ENCODE data around the gene HFE. TPM values are rescaled to one million over a fixed set of nuclear protein-coding genes. Genes with fewer than 3 reads are reported as not detected.
"Not testable (repeated sequence)": the region's sequence is repeated elsewhere in the genome, so short reads cannot be mapped to it uniquely, and the experiment has no call there.

The HFE gene
- total RNA-seq, 1 donor from 2014 or later = 11.8 TPM

- DNase-seq (ENCODE audit: low spot score) = no peak
Measured at GRCh38 chr6:26059941-26060340, 27.3 kb upstream of the HFE start.

- peak; percentile 26 for DNase-seq (ENCODE audit: low spot score)
Measured at GRCh38 chr6:26064619-26065257, 22.5 kb upstream of the HFE start.

- peak; percentile 81 for DNase-seq (ENCODE audit: low spot score)
Measured at GRCh38 chr6:26065952-26066380, 21.3 kb upstream of the HFE start.

GRCh38 chr6:26067367-26067766, 19.9 kb upstream of the HFE start:
- DNase-seq (ENCODE audit: low spot score) = peak; percentile 50

GRCh38 chr6:26068036-26068435, 19.2 kb upstream of the HFE start:
- no peak for DNase-seq (ENCODE audit: low spot score)

GRCh38 chr6:26071135-26071534, 16.1 kb upstream of the HFE start:
- DNase-seq (ENCODE audit: low spot score) = no peak

- DNase-seq (ENCODE audit: low spot score) = no peak
Measured at GRCh38 chr6:26075063-26075717, 12.0 kb upstream of the HFE start.

GRCh38 chr6:26078066-26078465, 9.2 kb upstream of the HFE start:
- DNase-seq (ENCODE audit: low spot score) = not testable (repeated sequence)

GRCh38 chr6:26081096-26081495, 6.1 kb upstream of the HFE start:
- not testable (repeated sequence) for DNase-seq (ENCODE audit: low spot score)

- no peak for DNase-seq (ENCODE audit: low spot score)
Measured at GRCh38 chr6:26086211-26086610, 1.0 kb upstream of the HFE start.

GRCh38 chr6:26088344-26088743, 1.1 kb downstream of the HFE start:
- DNase-seq (ENCODE audit: low spot score) = no peak

- DNase-seq (ENCODE audit: low spot score) = no peak
Measured at GRCh38 chr6:26089272-26089671, 2.0 kb downstream of the HFE start.

- no peak for DNase-seq (ENCODE audit: low spot score)
Measured at GRCh38 chr6:26092443-26092842, 5.2 kb downstream of the HFE start.

GRCh38 chr6:26094036-26094435, 6.8 kb downstream of the HFE start:
- DNase-seq (ENCODE audit: low spot score) = no peak

- peak; percentile 72 for DNase-seq (ENCODE audit: low spot score)
Measured at GRCh38 chr6:26097268-26097875, 10.1 kb downstream of the HFE start.

GRCh38 chr6:26103141-26103769, 16.0 kb downstream of the HFE start:
- peak; percentile 82 for DNase-seq (ENCODE audit: low spot score)

- peak; percentile 97 for DNase-seq (ENCODE audit: low spot score)
Measured at GRCh38 chr6:26103770-26104456, 16.7 kb downstream of the HFE start.

- DNase-seq (ENCODE audit: low spot score) = no peak
Measured at GRCh38 chr6:26104457-26105108, 17.4 kb downstream of the HFE start.

- DNase-seq (ENCODE audit: low spot score) = no peak
Measured at GRCh38 chr6:26105109-26105730, 18.0 kb downstream of the HFE start.

- DNase-seq (ENCODE audit: low spot score) = no peak
Measured at GRCh38 chr6:26105842-26106241, 18.6 kb downstream of the HFE start.

GRCh38 chr6:26107935-26108334, 20.7 kb downstream of the HFE start:
- no peak for DNase-seq (ENCODE audit: low spot score)

All from umbilical cord (tissue), 2 donors.